ENCODE data around the gene POU1F1.
"Not testable (repeated sequence)": the region's sequence is repeated elsewhere in the genome, so short reads cannot be mapped to it uniquely, and the experiment has no call there.

POU1F1 gene

GRCh38 chr3:87276484-87276883, at the start of gene POU1F1:
POU1F1 (minus strand) TSS chr3:87276584; CDS start chr3:87276462, 122 bp downstream.
- no peak for DNase-seq

DNA sequence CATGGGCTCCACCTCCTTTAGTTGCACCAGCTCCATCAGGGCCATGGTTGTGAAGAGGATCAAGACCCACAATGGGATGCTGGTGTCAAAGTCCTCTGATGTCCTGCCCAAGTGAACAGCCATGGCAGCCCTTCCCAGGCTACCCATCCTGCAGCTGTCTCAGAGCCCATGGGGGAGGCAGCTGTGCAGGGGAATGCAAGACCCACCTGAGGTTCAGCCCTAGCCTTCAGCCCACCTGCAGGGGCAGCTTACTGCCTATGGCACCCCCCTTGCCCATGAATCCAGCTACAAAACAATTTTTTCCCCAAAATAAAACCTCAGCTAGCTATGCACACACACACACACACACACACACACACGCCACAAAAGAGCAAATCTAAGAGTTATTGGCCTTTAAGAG, 48.2 kb upstream of the POU1F1 start:
- DNase-seq, result no peak

DNA sequence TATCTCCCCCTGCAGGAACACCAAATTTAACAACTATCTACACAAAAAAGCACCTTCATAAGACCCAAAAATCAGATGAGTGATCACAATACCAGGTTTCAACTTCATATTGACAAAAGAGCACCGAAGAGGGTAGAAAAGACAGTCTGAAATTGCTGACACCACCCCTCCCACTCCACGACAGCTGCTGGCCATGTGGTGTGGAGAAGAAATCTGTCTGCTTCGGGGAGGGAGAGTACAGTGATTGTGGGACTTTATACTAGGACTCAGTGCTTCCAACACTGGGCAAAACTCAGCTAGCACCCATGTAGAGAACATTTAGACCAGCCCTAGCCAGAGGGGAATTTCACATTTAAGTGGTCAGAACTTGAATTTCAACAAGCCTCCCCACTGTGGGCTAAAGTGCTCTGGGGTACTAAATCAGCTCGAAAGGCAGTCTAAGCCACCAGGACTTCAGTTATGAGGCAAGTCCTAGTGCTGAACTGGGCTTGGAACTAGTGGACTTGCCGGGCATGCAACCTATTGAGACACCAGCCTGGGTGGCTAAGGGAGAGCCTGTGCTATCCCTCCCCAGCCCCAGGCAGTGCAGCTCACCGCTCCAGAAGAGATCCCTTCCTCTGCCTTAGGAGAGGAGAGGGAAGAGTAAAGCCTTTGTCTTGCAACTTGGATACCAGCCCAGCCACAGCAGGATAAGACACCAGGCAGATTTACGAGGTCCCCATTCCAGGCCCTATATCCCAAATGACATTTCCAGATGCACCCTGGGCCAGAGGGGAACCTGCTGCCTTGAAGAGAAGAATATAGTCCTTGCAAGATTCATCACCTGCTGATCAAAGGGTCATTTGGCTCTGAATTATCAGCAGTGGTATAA, 44.6 kb upstream of the POU1F1 start:
- no peak for DNase-seq

DNA sequence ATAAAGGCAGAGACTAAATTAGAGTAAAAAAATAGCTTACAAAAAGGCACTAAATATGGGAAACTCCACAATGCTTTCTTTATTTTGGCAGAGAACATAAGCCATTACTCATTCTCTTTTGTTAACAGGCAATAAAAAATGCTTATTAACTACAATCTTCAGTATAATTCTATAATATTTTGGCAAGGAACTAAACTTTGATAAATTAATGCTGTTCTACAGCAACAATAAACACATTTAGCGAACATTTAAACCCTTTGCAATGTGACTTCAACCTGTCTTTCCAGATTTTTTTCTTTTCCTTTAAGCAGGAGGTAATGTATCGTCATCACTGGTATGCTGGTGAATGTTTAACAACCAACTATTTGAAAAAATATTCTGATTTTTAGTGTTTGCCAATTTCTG, 42.2 kb upstream of the POU1F1 start:
- no peak for DNase-seq

- DNase-seq, result no peak
Observed at GRCh38 chr3:87317779-87318178, 41.4 kb upstream of the POU1F1 start.

DNA sequence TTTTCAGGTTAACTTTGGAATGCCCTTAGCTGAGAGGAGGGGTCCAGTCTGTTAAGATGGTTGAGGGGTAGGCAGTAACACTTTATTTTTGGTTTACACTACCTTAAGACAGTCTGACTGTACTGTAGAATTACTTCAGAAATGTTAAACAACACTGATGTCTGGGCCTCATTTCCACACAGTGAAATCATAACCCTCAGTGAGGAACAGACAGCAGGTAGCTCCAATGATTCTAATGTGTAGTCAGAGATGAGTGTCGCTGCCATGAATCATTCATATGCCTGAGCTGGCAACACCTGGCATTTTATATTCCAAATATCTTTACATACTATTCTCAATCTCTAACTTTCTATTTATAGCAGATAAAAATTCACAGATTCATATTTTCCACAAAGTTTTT, 37.3 kb upstream of the POU1F1 start:
- DNase-seq, result no peak

DNA sequence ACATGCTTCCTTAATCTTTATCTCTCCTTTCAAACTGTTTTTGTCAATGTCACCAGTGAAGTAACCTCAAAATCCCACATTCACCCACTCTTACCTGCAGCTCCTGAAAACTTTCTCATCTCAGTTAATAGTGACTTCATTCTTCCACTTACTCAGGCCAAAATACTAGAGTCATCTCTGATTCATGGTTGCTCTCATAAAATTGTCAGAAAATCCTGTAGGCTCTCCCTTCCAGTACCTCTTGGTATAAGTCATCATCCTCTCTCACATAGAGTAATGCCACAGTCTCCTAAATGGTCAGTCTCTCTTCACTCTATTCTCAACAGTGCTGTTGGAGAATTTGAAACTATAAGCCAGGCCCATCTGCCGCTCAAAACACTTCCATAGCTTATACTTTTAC, 34.9 kb upstream of the POU1F1 start:
- DNase-seq, result no peak

DNA sequence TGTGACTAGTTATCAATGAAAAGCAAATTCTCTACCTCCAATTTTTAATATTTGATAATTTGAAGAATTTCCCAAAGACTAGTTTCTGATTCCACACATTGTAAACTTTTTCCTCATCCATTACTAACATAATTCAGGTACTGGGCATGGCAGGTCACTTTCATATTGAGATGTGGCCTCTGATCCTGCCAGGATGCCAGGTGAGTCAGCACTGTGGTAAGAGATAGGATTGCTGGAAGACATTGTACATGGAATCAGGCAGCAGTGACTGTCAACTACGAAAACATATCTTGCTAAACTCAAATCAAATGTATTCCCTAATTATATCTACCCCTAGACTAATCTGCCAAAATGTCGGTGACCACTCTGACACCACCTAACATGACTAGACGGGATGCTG, 33.2 kb upstream of the POU1F1 start:
- DNase-seq, result no peak

DNA sequence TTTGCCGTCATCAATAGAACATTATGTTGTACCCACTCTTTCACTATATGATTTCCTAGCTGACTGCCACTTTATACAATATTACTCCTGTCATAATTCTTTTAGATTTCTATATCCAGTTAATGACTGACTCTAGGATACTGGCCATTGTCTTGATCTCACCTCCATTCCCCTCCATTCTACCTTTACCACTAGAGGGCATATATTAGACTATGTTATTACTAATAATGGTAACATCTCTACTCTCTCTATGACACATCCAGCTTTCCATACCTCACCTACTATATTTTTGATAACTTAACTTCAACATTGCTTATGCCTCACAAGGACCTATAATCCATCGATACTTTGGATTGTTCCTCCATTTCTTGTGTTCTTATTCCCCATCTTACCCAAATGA, 31.4 kb upstream of the POU1F1 start:
- DNase-seq, result no peak

- DNase-seq, result no peak
Observed at GRCh38 chr3:87305517-87305916, 29.1 kb upstream of the POU1F1 start.

GRCh38 chr3:87305031-87305430, 28.6 kb upstream of the POU1F1 start:
- not testable (repeated sequence) for DNase-seq

DNA sequence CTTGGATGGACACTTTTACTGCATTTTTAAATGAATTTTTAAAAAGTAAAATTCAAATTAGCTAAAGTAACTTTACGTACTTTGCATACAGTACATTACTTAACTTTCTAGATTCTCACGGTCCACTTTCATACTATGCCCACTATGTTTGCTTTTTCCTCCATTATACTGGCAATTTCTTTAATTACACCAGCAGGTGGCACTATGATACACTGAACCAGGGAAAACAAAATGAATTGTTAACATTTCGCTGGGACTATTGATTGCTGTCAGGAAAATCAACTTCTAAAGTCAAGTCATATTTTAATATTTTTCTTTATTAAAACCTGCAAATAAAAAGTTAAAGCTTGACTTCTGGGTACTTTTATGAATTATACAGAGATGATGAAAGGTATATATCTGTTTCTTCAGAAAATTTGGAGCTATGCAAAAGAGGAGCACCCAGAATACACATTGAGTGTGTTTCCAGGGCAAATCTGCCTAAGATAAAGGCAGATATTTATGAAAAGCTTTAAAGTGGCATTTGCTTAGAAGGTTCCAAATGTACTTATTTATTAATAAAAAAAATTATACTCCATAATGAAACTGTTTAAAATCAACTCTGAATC, 21.8 kb upstream of the POU1F1 start:
- DNase-seq, result no peak

GRCh38 chr3:87288446-87288845, 12.1 kb upstream of the POU1F1 start:
- no peak for DNase-seq

GRCh38 chr3:87287011-87287410, 10.6 kb upstream of the POU1F1 start:
- no peak for DNase-seq

DNA sequence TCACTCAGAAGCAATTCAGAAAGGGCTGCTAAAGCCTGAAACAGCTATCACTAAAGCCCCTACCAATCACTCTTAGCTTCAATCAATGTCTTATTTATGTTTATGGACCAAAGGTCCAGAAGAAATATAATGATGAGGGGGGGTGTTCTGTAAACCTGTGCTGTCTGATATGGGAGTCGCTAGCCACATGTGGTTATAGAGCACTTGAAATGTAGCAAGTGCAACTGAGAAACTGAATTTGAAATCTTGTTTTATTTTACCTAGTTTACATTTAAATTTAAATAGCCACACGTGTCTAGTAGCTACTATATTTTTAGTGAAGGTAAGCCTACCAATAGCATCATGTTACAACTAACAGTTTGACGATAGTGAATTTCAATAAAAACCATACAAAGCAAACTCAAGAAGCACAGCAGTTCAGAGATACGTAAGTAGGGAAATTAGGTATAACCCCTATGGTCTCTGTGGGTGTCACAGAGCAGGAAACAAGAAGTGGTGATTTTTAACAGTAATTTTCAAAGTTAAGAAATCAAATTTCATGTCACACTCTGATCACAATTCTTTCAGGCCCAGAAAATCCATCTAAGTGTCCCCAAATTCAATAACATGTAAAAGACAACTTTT, 3.6 kb downstream of the POU1F1 start:
- no peak for DNase-seq

- no peak for DNase-seq
Observed at GRCh38 chr3:87270908-87271700, 5.3 kb downstream of the POU1F1 start.

- DNase-seq, result no peak
Observed at GRCh38 chr3:87269723-87270122, 6.7 kb downstream of the POU1F1 start.

GRCh38 chr3:87268646-87269211, 7.7 kb downstream of the POU1F1 start:
- DNase-seq, result no peak

DNA sequence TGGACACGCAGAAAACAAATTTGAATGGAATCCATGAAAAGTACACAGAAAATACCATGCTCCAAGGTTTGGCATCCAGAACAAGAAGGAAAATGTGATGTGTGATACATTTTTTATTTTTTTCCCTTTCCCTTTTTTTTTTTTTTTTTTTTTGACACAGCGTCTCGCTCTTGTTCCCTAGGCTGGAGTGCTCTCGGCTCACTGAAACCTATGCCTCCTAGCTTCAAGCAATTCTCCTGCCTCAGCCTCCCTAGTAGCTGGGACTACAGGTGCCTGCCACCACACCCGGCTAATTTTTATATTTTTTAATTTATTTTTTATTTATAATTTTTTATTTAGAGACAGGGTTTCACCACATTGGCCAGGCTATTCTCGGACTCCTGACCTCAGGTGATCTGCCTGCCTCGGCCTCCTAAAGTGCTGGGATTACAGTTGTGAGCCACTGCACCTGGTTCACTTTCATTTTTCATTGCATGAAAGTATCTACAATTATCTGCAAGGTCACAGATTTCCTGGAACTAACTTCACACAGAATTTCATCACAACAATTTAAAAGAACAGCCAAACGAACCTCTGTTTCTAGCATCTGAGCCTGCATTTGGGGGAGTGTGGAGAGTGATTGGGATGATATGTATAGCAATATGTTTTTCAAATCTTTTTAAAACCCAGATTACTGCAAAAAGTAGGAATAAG, 8.3 kb downstream of the POU1F1 start:
- DNase-seq, result no peak

- DNase-seq, result no peak
Observed at GRCh38 chr3:87261925-87262324, 14.5 kb downstream of the POU1F1 start.

DNA sequence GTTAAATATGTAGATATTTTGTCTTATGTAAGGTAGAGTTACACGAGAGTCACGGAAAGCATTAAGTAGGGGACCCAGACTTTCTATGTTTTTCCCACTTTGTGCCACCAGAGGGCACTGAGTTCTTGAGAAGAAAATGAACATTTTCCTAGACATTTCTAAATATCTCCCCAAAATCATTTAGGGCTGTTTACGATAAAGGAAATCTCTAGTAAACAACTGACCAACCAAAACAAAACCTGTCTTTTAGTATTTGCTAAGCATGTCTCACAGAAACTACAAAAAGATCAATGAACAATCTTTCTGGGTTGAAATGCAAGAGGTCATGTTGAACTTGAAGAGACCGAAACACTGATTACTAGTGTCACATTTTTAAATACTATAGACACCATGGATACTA, 16.1 kb downstream of the POU1F1 start:
- DNase-seq, result peak; percentile 28

- DNase-seq, result no peak
Observed at GRCh38 chr3:87250009-87250408, 26.4 kb downstream of the POU1F1 start.

All from activated naive CD4-positive, alpha-beta T cell treated with Interleukin-2 at 50 U/mL for 16 hours (primary cell).